Kidney (tissue), 14 donors: Measurements from ENCODE around the gene LRRC43. TPM values are rescaled to one million over a fixed set of nuclear protein-coding genes. Genes with fewer than 3 reads are reported as not detected.

Experiments used
- DNase-seq, 5 donors: peaks; one replicate each; pipeline ENCODE4 v3.0.0-alpha.2; 2013 to 2020
- FAIRE-seq: peaks from 2 replicates; lab custom pipeline; 2012; peaks lifted over from hg19 to GRCh38; lab: Jason Lieb, UNC
- H3K27ac ChIP-seq, 2 donors: one replicate each; pipeline ENCODE4 v1.7.0; 2013; ENCODE audit warnings: low read depth in 2 of 2, low read length in 2 of 2, inconsistent platforms in 1 of 2
- H3K27me3 ChIP-seq: one replicate; pipeline ENCODE4 v1.7.1; 2013; ENCODE audit warnings: low read length, inconsistent platforms; ENCODE audit not compliant: control insufficient read depth, insufficient read depth
- H3K36me3 ChIP-seq, 3 donors: one replicate each; pipeline versions ENCODE4 v1.7.0 to v1.7.1; 2013; ENCODE audit warnings: low read length in 3 of 3, control low read depth in 1 of 3, inconsistent platforms in 1 of 3; ENCODE audit not compliant: insufficient read depth in 3 of 3, control insufficient read depth in 2 of 3
- H3K4me1 ChIP-seq, 3 donors: one replicate each; pipeline versions ENCODE4 v1.7.0 to v1.7.1; 2013; ENCODE audit warnings: low read length in 3 of 3, inconsistent platforms in 1 of 3, low read depth in 1 of 3; ENCODE audit not compliant: control insufficient read depth in 2 of 3, insufficient read depth in 2 of 3
- H3K4me3 ChIP-seq, 3 donors: one replicate each; pipeline versions ENCODE4 v1.7.0 to v1.8.1; 2013; ENCODE audit warnings: low read length in 3 of 3, control low read depth in 1 of 3, inconsistent platforms in 1 of 3
- H3K9ac ChIP-seq, 3 donors: one replicate each; pipeline versions ENCODE4 v1.7.0 to v1.7.1; 2013; ENCODE audit warnings: low read length in 3 of 3, control low read depth in 1 of 3, inconsistent platforms in 1 of 3
- H3K9me3 ChIP-seq, 3 donors: one replicate each; pipeline versions ENCODE4 v1.7.0 to v1.7.1; 2013; ENCODE audit warnings: low read length in 3 of 3, control low read depth in 1 of 3, inconsistent platforms in 1 of 3; ENCODE audit not compliant: control insufficient read depth in 2 of 3, insufficient read depth in 1 of 3
- intact Hi-C: fragments of 100-400 bp; cut with DNase I; formaldehyde crosslinking; loops from one replicate; pipeline ENCODE4 v1.11.1; 2022
- polyA plus RNA-seq: library from polyadenylated mRNA; stranded (reverse); fragments of 350-450 nt; fragmentation: Illumina TruSeq; extraction: RNeasy Lipid Tissue Mini Kit (QIAGEN cat#74804); gene quantifications from one replicate; pipeline ENCODE4 v1.2.3, GENCODE V29; 2014; ENCODE audit warnings: low read depth, low replicate concordance; ENCODE audit not compliant: insufficient read depth
- total RNA-seq: library from RNA; stranded (reverse); fragmentation: NEBNext Ultra II Directional; extraction: Animal tissue kit (Norgen Biotek cat#: 25700); gene quantifications from one replicate; pipeline ENCODE4 v1.2.1, GENCODE V29; 2021
- TF ChIP-seq, protein P1 (sequence below): IDR thresholded peaks from 3 replicates; pipeline ENCODE4 v1.5.1; 2012; ENCODE audit warnings: mild to moderate bottlenecking, moderate library complexity, borderline replicate concordance; ENCODE audit not compliant: insufficient read depth; ENCODE audit errors: extremely low read depth
- donor health status: control.
- donor health status: control.
- donor health status: control.
- donor health status: control.
- donor health status: control.
- donor health status: DM: yes; HTN: yes; CAD: no.
- donor health status: Normal renal cell carcinoma (clear cell type).

Gene LRRC43
- total and polyA plus RNA-seq, 2 donors from 2014 or later: 4.8 to 7.9 TPM

DNA sequence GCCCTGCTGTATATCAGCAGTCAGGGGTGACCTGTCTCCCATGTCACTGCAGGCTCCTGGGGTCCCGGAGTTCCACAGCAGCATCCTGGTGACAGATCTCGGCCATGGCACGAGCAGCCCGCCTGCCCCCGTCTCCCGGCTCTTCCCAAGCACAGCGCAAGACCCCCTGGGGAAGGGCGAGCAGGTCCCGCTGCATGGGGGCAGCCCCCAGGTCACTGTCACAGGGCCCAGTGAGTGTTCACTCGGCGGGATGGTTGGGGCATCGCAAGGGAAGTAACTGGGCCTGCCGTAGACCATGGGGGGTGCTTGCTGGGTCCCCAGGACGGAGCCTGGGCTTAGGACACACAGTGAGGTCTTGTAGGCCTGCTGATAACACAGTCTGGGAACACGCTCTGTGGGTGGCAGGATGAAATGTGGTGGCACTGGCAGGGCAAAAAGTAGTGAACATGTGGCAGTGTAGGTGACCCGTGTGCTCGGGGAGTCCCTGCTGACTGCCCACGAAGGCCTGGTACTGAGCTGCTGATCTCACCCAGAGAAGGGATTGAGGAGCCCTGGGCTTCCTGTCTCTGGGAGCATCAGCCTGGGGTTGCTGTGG lies 47.4 kb upstream of the LRRC43 start:
- no peaks in the 10 kb centered on the region for H3K27me3 ChIP-seq
- intact Hi-C loops: no loop called here

DNA sequence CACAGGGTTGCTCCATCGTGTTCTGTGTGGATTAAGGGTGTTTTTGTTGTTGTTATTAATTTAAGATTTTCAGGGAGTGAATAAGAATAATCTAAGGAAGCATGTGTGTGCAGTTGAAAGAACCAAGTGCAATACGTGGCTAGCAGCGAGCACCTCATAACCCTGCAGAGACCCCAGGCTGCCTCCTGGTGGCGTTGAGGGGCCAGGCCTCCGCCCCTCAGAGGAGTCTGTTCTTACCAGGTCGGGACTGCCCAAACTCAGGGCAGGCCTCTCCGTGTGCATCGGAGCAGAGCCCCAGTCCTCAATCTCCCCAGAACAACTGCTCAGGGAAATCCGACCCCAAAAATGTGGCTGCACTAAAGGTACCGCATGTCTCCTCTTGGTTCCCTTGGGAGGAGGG lies 45.7 kb upstream of the LRRC43 start:
- no peak overlapping the region for H3K4me3 ChIP-seq
- H3K4me1 ChIP-seq: peaks cover 0 to 2% (median 0%) of the 10 kb centered on the region in 3 donors
- DNase-seq (peak in 1 of 5 donors; percentile 16), FAIRE-seq (no peak)
- H3K27ac ChIP-seq: no peak overlapping the region
- TF ChIP-seq, protein P1, sequence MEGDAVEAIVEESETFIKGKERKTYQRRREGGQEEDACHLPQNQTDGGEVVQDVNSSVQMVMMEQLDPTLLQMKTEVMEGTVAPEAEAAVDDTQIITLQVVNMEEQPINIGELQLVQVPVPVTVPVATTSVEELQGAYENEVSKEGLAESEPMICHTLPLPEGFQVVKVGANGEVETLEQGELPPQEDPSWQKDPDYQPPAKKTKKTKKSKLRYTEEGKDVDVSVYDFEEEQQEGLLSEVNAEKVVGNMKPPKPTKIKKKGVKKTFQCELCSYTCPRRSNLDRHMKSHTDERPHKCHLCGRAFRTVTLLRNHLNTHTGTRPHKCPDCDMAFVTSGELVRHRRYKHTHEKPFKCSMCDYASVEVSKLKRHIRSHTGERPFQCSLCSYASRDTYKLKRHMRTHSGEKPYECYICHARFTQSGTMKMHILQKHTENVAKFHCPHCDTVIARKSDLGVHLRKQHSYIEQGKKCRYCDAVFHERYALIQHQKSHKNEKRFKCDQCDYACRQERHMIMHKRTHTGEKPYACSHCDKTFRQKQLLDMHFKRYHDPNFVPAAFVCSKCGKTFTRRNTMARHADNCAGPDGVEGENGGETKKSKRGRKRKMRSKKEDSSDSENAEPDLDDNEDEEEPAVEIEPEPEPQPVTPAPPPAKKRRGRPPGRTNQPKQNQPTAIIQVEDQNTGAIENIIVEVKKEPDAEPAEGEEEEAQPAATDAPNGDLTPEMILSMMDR: no peak
- no peak overlapping the region for H3K9ac ChIP-seq
- H3K36me3 ChIP-seq: peaks cover 0 to 38% (median 27%) of the 10 kb centered on the region in 3 donors
- intact Hi-C loops: no loop called here
- H3K27me3 ChIP-seq: no peaks in the 10 kb centered on the region
- no peaks in the 10 kb centered on the region for H3K9me3 ChIP-seq

More for the DNA sequence above, 47.4 kb upstream of the LRRC43 start:
- Histone ChIP-seq H3K36me3 (peaks cover 0 to 38% (median 21%) of the 10 kb centered on the region in 3 donors), H3K9ac (no peak overlapping the region), H3K27ac (no peak overlapping the region), H3K9me3 (no peaks in the 10 kb centered on the region), H3K4me1 (peaks cover 0 to 2% (median 0%) of the 10 kb centered on the region in 3 donors), H3K4me3 (no peak overlapping the region)
- DNase-seq (peak in 1 of 5 donors; percentile 59), FAIRE-seq (no peak)
- TF ChIP-seq, protein P1: no peak

GRCh38 chr12:122137681-122138080 lies 45.2 kb upstream of the LRRC43 start:
- no peaks in the 10 kb centered on the region for H3K9me3 ChIP-seq
- H3K27me3 ChIP-seq: no peaks in the 10 kb centered on the region
- H3K4me1 ChIP-seq: peaks cover 0 to 2% (median 0%) of the 10 kb centered on the region in 3 donors
- FAIRE-seq: no peak
- intact Hi-C loops: no loop called here
- H3K9ac ChIP-seq: no peak overlapping the region
- peaks cover 0 to 39% (median 30%) of the 10 kb centered on the region in 3 donors for H3K36me3 ChIP-seq
- peak in 4 of 5 donors; percentile 52 to 71 (median 64) for DNase-seq
- TF ChIP-seq, protein P1: no peak
- H3K4me3 ChIP-seq: no peak overlapping the region
- H3K27ac ChIP-seq: no peak overlapping the region

DNA sequence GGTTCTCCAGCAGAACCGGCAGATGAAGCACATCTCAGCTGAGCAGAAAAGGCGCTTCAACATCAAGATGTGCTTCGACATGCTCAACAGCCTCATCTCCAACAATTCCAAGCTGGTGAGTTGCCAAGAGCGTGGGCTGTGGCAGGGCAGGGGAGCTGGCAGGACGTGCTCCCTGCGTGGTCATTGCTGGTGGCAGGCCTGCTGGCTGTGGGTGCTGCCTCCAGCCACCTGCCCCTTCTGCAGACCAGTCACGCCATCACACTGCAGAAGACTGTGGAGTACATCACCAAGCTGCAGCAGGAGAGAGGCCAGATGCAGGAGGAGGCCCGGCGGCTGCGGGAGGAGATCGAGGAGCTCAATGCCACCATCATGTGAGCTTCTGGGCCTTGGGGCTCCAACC lies 44.7 kb upstream of the LRRC43 start:
- peaks cover 0 to 41% (median 28%) of the 10 kb centered on the region in 3 donors for H3K36me3 ChIP-seq
- H3K27me3 ChIP-seq: no peaks in the 10 kb centered on the region
- H3K4me3 ChIP-seq: no peak overlapping the region
- no peak overlapping the region for H3K27ac ChIP-seq
- DNase-seq (peak in 1 of 5 donors; percentile 31), FAIRE-seq (no peak)
- H3K9ac ChIP-seq: no peak overlapping the region
- no peaks in the 10 kb centered on the region for H3K9me3 ChIP-seq
- intact Hi-C loops: no loop called here
- TF ChIP-seq, protein P1: no peak
- H3K4me1 ChIP-seq: peaks cover 0 to 2% (median 0%) of the 10 kb centered on the region in 3 donors
